Ramos (cell line): Measurements from ENCODE around the gene NUPR1.

Experiments
- in situ Hi-C: fragments of 300-500 bp; cut with MboI; formaldehyde crosslinking; loops from one replicate; pipeline ENCODE4 v1.14.3; 2022; ENCODE audit warnings: low sequenced_read_pairs; ENCODE audit not compliant: unreplicated experiment

NUPR1 gene

DNA sequence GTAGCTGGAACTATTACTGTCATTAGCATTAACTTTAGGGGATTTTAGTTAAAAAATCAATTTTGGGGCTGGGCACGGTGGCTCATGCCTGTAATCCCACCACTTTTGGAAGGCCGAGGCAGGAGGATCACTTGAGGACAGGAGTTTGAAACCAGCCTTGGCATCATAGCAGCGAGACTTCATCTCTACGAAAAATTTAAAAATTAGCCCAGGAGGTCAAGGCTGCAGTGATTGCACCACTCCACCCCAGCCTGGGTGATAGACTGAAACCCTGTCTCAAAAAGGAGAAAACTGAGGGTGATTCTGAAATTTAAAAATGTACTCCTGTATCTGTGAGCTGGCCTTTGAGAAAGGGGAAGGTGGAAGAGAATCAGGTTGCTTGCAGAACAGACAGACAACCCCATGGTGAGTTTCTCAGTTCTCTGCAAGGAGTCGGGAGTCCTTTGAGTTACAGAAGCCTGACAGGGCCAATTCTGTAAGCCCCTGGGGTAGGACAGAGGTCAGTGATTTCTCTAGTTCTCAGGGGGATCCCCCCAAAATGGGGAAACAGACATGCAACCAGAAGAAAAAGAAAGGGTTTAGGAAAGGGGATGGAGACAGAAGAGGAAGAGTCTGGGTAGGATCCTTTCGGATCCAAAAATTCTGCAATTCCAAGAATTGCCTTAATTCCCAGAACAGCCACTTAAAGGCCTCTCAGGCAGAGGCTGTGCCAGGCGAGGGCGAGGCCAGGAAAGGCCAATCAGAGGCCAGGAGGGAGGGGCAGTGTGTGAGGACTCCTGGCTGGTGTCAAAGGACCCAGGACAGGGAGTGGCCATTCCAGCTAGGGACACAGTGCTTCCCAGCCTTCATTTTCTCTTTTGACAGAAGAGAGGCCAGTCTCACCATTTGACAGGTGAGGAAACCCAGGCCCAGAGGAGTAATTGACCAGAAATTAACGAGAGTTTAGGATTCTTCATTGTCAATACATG is 6.7 kb downstream of the NUPR1 start:
- in situ Hi-C loops = loop anchor here (25.0 kb wide), 1 partner anchor 195 kb away; no protein-coding TSS in a partner anchor

DNA sequence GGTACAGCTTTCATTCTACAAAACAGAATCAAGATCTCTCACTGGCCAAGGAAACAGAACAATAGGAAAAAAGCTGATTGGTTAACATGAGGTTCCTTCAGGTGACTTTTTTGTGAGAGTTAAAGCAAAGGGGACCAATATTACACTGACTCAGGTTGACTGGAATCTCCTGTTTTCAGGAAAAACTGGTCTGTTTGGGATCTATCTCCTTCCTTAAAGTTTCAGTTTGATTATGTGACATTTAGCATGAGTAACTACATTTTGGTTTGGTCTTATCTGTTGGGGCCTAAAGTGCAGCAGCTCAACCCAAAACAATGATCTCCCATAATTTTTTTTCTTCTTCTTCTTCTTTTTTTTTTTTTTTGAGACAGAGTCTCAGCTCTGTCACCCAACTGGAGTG is 9.7 kb downstream of the NUPR1 start:
- in situ Hi-C loops = loop anchor here (25.0 kb wide), 1 partner anchor 192 kb away; no protein-coding TSS in a partner anchor

DNA sequence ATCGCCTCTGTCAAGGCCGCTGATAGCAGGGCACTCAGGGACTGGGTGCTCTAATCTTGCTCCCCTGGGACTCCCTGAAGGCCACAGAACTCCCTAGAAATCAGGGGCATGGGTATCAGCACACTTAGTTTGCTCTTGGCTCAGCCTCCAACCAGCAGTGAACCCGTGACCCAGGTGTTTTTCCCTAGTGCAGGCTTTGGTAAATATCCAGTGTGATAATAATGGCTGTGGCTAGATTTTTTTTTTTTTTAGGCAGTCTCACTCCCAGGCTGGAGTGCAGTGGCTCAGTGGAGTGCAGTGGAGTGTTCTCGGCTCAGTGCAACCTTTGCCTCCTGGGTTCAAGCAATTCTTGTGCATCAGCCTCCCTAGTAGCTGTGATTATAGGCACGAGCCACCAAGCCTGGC is 10.3 kb downstream of the NUPR1 start:
- in situ Hi-C loops = loop anchor here (25.0 kb wide), 1 partner anchor 191 kb away; no protein-coding TSS in a partner anchor

DNA sequence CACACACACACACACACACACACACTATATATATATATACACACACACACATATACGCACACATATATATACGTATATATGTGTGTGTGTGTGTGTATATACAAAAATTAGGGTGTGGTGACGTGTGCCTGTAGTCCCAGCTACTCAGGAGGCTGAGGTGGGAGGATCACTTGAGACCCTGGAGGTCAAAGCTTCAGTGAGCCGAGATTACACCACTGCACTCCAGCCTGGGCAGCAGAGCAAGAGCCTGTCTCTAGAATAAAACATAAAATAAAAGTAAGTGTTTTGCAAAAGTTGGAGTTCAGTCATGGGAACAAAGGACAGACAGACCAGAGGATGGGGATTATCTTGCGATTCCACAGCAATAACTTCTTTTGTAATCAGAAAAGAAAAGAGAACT is 10.8 kb downstream of the NUPR1 start:
- in situ Hi-C loops = loop anchor here (25.0 kb wide), 1 partner anchor 191 kb away; no protein-coding TSS in a partner anchor

DNA sequence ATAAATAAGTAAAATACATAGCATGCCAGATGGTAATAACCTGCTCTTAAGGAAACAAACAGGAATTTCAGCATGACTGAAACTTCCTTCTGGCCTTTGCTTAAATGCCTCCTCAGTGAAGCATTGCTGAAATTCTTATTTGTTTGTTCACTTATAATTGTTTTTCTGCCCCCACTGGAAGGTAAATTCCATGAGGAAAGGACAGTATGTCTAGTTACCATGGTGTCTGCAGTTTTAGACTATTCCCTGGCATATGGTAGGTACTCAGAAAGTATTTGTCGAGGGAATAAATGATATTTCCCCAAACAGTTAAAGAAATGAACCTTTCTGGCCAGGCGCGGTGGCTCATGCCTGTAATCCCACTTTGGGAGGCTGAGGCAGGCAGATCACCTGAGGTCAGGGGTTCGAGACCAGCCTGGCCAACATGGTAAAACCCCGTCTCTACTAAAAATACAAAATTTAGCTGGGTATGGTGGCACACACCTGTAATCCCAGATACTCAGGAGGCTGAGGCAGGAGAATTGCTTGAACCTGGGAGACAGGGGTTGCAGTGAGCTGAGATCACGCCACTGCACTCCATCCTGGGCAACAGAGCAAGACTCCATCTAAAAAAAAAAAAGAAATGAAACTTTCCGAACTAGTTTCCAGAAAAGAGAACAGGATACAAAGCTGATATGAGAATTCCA is 11.5 kb downstream of the NUPR1 start:
- in situ Hi-C loops = loop anchor here (25.0 kb wide), 1 partner anchor 190 kb away; no protein-coding TSS in a partner anchor

DNA sequence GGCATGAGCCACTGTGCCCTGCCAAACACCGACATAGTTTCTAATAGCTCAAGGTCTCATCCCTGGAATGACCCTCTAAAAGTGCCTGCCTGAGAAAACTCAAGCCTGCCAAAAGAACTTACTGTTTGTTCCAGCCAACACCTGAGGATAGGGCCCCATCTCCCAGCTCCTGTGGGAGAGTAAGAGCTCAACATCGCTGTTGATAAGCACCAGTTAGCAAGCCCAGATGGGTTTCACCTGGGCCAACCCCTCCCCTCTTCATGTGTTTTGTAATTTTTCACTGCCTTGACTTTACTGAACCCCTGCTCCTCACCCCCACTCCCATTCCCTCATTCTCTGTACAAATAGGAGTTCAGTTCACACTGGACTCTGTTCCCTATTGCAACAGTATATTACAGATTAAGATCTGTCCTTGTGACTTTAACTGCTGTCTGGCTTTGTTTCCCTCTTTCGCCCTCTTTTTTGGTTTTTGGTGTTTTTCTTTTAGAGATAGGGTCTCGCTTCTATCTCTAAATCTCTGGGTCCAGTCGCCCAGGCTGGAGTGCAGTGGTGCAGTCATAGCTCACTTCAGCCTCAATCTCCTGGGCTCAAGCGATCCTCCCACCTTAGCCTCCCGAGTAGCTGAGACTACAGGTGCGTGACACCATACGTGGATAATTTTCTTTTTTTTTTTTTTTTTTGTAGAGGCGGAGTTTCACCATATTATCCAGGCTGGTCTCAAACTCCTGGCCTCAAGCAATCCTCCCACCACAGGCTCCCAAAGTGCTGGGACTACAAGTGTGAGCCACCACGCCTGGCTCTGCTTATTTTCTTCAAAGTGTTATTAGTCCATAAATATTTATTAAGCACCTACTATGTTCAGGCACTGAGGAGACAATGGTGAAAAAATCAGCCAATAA is 12.3 kb downstream of the NUPR1 start:
- in situ Hi-C loops = loop anchor here (25.0 kb wide), 1 partner anchor 189 kb away; no protein-coding TSS in a partner anchor

DNA sequence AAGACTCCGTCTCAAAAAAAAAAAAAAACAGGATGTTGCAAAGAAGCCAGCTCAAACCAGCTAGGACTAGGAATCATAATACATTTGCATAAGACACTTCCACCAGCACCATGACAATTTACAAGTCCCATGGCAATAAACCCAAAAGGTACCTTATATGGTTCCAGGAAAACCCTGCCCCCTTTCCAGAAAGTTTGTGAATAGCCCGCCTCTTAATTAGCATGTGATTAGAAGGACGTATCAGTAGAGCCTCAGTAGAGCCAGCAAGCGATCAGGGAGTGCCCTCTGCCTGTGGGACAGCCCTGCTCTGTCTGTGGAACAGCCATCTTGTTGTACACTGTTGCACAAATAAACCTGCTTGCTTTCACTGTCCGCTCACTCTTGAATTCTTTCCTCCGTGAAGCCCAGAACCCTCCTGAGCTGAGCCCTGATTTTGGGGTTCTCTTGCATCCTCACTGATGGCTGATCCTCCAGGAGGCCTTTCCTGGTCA is 14.0 kb downstream of the NUPR1 start:
- in situ Hi-C loops = loop anchor here (25.0 kb wide), 1 partner anchor 187 kb away; no protein-coding TSS in a partner anchor

DNA sequence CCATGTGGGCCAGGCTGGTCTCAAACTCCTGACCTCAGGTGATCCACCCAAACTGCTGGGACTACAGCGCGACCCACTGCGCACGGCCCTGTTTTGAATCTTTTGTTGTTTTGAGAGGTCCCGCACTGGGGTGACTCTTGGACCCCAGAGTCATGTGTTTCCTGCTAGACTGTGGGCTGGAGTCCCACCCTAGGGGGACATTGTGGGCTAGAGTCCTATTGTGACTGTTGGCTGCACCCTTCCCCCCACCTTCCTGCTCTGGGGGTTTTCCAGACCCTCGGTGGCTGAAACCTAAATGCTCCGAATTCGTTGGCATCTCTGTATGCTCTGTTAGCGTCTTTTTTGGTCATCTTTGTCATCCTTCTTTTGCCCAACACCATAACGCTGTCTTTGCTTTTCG is 16.0 kb downstream of the NUPR1 start:
- in situ Hi-C loops = no loop called here

DNA sequence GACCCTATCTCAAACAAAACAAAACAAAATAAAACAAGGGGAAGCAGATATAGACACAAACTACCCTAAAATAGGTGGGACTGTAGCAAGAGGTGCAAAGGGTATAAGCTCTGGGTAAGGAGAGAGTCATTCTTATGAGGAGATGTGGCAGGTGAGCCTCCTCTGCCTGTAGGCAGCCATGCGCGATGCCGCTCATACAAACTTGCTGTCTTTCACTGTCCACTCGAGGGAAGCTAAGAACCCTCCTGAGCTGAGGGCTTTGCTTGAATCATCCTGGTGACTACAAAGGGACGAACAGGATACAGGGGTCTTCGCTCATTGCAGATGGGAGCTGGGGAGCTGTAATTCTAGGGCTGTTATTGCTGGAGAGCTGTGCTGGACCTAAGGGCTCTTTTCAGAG is 17.3 kb downstream of the NUPR1 start:
- in situ Hi-C loops = no loop called here

DNA sequence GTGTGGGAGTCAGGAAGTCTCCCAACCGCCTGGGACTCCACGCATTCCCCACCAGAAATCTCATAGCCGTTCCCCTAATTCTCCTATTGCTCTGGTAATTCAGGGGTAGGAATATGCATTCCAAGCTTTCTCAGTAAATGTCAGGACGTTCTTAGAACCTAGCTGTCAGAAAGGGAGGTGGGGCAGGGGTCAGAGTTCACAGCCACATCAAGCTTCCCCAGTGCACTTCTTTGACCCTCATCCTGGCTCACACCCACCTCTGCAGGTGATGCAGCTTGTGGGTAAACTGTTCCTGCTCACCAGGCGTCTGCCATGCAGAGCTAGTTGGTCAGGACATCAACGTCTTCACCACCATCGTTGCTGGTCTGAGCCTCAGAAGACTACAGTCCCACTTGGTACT is 18.1 kb downstream of the NUPR1 start:
- in situ Hi-C loops = no loop called here

DNA sequence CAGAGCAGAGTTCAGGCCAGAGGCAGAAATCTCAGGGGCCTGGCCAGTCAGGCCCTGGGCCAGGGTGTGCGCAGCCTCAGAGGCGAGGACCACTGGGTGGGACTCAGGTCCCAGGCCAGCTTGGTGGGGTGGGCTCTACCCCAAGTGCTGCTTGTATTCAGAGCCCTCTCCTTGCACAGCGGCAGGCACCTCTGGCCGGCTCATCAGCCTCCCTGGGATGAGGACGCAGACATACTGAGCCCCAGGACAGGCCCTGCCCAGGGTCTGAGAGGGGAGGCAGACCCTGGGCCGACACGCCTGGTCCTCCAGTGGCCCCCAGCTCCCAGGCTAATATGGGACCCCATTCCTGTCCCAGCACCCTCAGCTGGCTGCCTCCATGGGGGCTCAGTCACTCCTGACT is 24.5 kb downstream of the NUPR1 start:
- in situ Hi-C loops = no loop called here

DNA sequence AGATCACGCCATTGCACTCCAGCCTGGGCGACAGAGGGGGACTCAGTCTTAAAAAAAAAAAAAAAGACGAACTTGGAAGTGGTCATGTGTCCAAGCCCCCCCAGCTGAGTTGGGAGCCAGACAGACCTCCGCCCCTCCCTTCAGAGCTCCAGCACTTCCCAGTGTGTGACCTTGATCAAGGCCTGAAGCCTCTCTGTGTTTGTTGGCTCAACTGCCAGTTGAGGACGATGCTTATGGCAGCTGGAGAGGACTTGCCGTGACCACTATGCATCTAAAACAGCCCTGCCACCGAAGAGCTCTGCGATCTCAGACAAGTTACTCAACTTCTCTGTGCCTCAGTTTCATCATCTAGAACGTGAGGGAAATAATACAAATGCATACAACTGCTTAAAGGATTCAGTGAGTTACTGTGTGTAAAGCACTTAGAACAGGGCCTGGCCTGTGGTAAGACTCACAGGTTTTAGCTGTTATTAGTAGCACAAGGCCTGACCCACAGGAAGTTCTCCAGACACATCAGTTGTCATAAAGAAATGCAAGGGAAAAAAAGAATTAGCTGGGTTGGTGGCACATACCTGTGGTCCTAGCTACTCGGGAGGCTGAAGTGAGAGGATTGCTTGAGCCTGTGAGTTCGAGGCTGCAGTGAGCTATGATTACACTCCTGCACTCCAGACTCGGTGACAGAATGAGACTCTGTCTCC is 25.1 kb downstream of the NUPR1 start:
- in situ Hi-C loops = no loop called here

DNA sequence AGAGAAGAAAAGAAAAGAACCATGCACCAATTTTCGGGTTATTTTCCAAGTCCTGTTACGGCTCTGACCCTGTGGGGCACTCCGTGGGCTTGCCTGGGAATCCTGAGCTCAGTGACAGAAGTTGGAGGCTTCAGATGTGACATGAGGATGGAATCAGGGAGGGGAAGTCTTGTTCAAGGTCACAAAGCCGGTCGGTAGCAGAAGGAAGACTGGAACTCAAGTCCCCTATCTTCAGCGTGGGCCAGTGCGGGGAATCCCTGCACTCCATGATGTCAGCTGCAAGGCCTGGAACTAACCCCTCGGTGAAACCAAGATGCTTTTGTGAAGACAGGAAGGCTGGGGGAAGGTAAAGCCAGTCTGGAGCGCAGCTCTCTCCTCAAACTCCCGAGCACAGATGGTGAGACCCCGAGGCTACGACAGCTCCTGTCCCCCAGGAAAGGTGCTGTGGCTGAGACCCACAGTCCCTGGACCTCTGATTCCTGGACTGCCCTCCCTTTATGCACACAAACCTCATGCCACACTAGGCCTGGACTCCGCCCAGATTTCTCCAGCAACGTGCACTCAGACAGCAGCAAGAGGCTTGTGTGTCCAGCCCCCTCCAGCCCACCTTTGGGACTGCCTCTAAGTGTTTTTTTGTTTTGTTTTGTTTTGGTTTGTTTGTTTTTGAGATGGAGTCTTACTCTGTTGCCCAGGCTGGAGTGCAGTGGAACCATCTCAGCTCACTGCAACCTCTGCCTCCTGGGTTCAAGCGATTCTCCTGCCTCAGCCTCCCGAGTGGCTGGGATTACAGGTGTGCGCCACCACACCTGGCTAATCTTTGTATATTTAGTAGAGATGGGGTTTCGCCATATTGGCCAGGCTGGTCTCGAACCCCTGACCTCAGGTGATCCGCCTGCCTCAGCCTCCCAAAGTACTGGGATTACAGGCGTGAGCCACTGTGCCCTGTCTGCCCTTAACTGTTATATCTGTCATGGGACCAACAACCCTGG is 26.7 kb downstream of the NUPR1 start:
- in situ Hi-C loops = no loop called here

DNA sequence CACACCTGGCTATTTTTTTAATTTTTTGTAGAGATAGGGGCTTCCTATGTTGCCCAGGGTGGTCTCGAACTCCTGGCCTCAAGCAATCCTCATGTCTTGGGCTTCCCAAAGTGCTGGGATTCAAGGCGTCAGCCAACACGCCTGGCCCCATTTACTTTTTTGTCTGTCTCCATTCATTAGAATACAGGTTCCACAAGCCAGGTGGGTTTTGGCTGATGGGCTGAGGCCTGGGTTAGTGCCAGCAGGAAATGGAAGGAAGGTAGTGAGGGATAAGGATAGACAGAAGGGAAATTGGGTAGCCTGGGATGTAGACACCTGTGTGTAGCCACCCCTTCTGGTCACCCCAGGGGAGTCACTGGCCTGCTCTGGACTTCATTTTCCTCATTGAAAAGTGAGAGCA is 27.7 kb downstream of the NUPR1 start:
- in situ Hi-C loops = no loop called here

DNA sequence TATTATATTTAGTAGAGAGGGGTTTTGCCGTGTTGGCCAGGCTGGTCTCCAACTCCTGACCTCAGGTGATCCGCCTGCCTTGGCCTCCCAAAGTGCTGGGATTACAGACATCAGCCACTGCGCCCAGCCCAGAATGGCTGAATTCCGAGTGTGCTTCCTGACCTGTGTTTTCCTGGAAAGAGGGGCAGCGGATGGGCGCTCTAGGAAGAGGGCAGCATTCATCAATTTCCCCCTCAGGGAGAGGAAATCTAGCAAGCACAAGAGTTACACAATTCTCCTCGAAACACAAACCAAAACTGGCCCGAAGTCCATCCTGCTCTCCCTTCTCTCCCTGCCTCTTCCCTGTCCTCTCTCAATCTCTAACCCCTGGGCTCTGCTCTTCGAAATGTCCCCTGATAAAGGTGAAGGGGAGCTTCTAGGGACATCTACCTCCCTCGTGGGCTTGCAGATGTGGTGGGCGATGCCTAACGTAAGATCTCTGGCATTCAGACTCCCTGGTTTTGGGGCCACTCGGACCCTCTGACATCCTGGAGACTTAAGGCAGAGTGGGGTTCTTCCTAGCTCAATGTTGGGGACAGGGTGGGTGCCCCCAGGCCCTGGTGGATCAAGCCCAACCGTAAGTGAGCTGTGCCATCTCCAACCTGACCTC is 33.2 kb downstream of the NUPR1 start:
- in situ Hi-C loops = no loop called here

DNA sequence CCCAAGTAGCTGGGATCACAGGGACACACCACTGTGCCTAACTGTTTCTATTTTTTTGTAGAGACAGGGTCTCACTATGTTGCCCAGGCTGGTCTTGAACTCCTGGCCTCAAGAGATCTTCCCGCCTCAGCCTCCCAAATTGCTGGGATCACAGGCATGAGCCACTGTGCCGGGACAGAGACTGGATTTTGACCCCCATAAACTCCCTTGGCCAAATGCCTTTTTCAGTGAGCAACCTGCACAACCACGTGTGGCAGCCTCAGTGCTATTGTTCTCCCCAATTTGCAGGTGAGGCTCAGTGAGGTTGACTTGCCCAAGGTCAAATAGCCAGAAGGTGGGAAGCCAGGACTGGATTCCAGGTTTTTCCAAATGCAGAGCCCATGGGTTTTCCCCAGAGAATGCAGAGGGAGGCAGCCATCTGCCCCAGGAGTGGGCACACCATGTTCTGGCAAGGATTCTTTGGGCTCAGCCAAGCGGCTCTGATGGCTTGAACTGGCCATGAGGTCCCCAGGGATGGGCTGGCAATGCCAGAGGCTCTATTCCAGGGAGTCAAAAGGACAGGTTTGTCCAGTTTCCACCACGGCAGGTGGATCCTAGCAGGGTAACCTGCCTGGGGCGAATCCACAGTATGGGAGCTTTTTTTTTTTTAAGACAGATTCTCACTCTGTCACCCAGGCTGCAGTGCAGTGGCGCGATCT is 33.9 kb downstream of the NUPR1 start:
- in situ Hi-C loops = no loop called here
